Astrocyte of the spinal cord (primary cell): ENCODE measurements around the gene MBTPS2.
"Not testable (repeated sequence)": the region's sequence is repeated elsewhere in the genome, so short reads cannot be mapped to it uniquely, and the experiment has no call there.

Experiments used
- DNase-seq: peaks from one replicate; pipeline ENCODE4 v3.0.0; 2011; ENCODE audit warnings: low read depth, low spot score
- H3K4me3 ChIP-seq: 2 replicates; pipeline ENCODE4 v1.5.1; 2011; ENCODE audit warnings: low read depth, mild to moderate bottlenecking, low read length, moderate library complexity
- in situ Hi-C: cut with HindIII; loops from 2 replicates; pipeline ENCODE4 v1.10.0; 2017; ENCODE audit warnings: low sequenced_read_pairs
- TF ChIP-seq, protein P1 (sequence below): IDR thresholded peaks from 2 replicates; pipeline ENCODE4 v1.5.1; 2012; ENCODE audit warnings: low read depth, mild to moderate bottlenecking, low read length, inconsistent platforms

MBTPS2 gene

GRCh38 chrX:21873063-21873775, 33.8 kb downstream of the MBTPS2 start:
- in situ Hi-C loops, result no loop called here
- H3K4me3 ChIP-seq, result no peak overlapping the region
- TF ChIP-seq, protein P1, sequence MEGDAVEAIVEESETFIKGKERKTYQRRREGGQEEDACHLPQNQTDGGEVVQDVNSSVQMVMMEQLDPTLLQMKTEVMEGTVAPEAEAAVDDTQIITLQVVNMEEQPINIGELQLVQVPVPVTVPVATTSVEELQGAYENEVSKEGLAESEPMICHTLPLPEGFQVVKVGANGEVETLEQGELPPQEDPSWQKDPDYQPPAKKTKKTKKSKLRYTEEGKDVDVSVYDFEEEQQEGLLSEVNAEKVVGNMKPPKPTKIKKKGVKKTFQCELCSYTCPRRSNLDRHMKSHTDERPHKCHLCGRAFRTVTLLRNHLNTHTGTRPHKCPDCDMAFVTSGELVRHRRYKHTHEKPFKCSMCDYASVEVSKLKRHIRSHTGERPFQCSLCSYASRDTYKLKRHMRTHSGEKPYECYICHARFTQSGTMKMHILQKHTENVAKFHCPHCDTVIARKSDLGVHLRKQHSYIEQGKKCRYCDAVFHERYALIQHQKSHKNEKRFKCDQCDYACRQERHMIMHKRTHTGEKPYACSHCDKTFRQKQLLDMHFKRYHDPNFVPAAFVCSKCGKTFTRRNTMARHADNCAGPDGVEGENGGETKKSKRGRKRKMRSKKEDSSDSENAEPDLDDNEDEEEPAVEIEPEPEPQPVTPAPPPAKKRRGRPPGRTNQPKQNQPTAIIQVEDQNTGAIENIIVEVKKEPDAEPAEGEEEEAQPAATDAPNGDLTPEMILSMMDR, result no peak
- no peak for DNase-seq

- H3K4me3 ChIP-seq, in situ Hi-C loops, DNase-seq: not testable (repeated sequence)
Measured at GRCh38 chrX:21874182-21874581, 34.8 kb downstream of the MBTPS2 start.

- in situ Hi-C loops, result no loop called here
- no peak overlapping the region for H3K4me3 ChIP-seq
- DNase-seq, result no peak
- TF ChIP-seq, protein P1, result no peak
Measured at GRCh38 chrX:21875013-21875412, 35.6 kb downstream of the MBTPS2 start.

DNA sequence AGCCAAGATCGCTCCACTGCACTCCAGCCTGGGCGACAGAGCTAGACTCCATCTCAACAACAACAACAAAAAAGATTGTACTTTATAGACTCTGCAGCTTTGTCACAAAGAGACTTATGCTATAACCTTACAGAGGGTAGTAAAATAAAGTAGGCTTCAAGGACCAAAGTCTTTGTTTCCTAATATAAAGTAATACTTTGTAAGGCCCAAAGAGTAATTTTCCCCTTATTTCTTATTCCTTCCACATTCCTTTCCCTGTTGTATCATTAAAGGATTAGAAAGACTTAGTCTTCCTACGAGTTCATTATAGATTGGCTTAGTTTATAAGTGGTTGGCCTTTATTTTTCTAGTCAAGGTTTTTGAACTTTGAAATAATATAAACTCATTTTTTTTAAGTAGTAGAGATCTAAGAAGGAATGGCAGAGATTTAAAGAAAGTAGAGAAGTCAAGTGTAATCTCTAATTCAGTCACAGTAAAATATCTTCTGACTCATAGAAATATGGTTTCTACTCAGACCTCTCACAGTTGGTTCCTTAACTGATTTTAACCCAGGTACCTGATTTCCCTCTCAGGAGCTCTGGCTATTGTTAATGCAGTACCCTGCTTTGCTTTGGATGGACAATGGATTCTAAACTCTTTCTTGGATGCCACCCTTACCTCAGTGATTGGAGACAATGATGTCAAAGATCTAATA, 42.6 kb downstream of the MBTPS2 start:
- TF ChIP-seq, protein P1, result no peak
- DNase-seq, result no peak
- H3K4me3 ChIP-seq, result no peak overlapping the region
- in situ Hi-C loops, result no loop called here

GRCh38 chrX:21883258-21883657, 43.8 kb downstream of the MBTPS2 start:
- in situ Hi-C loops, result no loop called here
- DNase-seq, result peak; percentile 32
- no peak overlapping the region for H3K4me3 ChIP-seq
- TF ChIP-seq, protein P1, result no peak

DNA sequence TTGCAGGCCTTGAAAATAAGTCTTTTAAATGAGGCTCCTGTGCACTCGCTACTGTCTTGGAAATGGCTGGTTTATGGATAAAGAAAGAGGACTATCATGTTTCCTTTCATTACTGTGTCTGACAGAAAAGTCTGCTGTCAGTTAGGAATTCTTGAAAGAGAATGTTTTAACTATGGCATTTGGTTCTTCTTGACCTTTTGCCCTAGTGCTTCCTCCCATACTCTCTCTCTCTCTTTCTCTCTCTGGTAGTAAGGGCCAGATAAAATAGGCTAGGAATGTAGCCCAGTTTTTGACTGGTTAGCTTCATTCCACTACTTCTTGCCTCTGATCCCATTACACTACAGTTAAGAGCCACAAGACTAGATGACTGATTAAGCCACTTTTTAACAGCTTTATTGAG, 46.2 kb downstream of the MBTPS2 start:
- in situ Hi-C loops, result no loop called here
- peak; percentile 39 for DNase-seq

DNA sequence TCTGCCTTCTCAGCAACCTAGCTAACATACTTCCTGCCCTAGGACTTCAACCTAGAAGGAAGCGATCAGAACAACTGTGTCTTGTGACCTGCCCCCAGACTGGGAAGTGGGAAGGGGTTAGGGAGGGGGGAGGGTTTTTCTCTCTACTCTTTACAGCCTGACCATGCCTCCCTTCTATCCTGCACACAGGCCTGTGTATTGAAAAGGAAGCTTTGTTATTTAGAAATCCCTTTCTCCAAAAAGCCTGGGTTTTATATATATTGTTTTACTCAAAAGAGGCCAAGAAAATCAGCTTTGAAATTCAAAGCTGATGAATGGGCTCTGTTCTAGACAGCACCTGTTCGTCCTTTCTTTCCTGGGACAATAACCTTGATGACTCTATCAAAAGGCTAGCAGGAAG, 65.9 kb downstream of the MBTPS2 start:
- DNase-seq, result no peak
- in situ Hi-C loops, result no loop called here
- TF ChIP-seq, protein P1, result no peak
- H3K4me3 ChIP-seq, result no peak overlapping the region

More for the DNA sequence above, 46.2 kb downstream of the MBTPS2 start:
- TF ChIP-seq, protein P1, result no peak
- no peak overlapping the region for H3K4me3 ChIP-seq
